IMR-90 (cell line): Measurements from ENCODE around the gene AOPEP. TPM values are rescaled to one million over a fixed set of nuclear protein-coding genes. Genes with fewer than 3 reads are reported as not detected.

ENCODE experiments used
- ATAC-seq: fragments of 200-7000 bp; cut with Tn5 transposase; 2 replicates; pipeline ENCODE4 v1.9.1; 2020; ENCODE audit warnings: low read depth, mild to moderate bottlenecking, moderate library complexity
- BruUV-seq: library from RNA; stranded (reverse); fragments of 400-500 nt; replicated peaks from 2 replicates; lab custom pipeline; 2021; lab: Mats Ljungman, UMichigan
- CTCF ChIA-PET: fragments of 300-600 bp; formaldehyde crosslinking; extraction: SDS; loops from one replicate; lab custom pipeline; 2021; ENCODE audit warnings: antibody characterized with exemption; lab: Yijun Ruan, JAX
- POLR2A ChIA-PET: fragments of 300-600 bp; sonication (Branson Sonifier 250); formaldehyde crosslinking; loops from one replicate; lab custom pipeline; 2022; ENCODE audit warnings: antibody characterized with exemption; ENCODE audit not compliant: unreplicated experiment; lab: Charles Lee
- DNase-seq: peaks from one replicate; pipeline ENCODE4 v3.0.0; 2013
- H2AFZ ChIP-seq: replicated peaks from 2 replicates; pipeline ENCODE3; 2013; ENCODE audit warnings: low read length, mild to moderate bottlenecking; ENCODE audit not compliant: poor library complexity
- H2AK5ac ChIP-seq: 2 replicates; pipeline ENCODE4 v1.6.1; 2013; ENCODE audit warnings: low read depth, low read length, inconsistent platforms
- H2AK9ac ChIP-seq: replicated peaks from 2 replicates; pipeline ENCODE3; 2013; ENCODE audit warnings: mild to moderate bottlenecking, low read depth, low read length, moderate library complexity; ENCODE audit not compliant: poor library complexity
- H2BK120ac ChIP-seq: 2 replicates; pipeline ENCODE4 v1.6.1; 2013; ENCODE audit warnings: low read depth, low read length, inconsistent platforms
- H2BK15ac ChIP-seq: 3 replicates; pipeline ENCODE4 v1.6.1; 2013; ENCODE audit warnings: low read depth, low read length, inconsistent platforms
- H2BK20ac ChIP-seq: 2 replicates; pipeline ENCODE4 v1.6.1; 2013; ENCODE audit warnings: low read depth, mild to moderate bottlenecking, inconsistent platforms, low read length, moderate library complexity
- H2BK5ac ChIP-seq: 2 replicates; pipeline ENCODE4 v1.6.1; 2013; ENCODE audit warnings: mild to moderate bottlenecking, low read depth, low read length, inconsistent platforms; ENCODE audit not compliant: poor library complexity, severe bottlenecking
- H3K14ac ChIP-seq: replicated peaks from 2 replicates; pipeline ENCODE4 v1.6.1; 2013; ENCODE audit warnings: low read depth, low read length, inconsistent platforms
- H3K18ac ChIP-seq: 2 replicates; pipeline ENCODE4 v1.6.1; 2013; ENCODE audit warnings: low read depth, low read length, control low read depth
- H3K23ac ChIP-seq: 2 replicates; pipeline ENCODE4 v1.6.1; 2013; ENCODE audit warnings: low read depth, low read length, inconsistent platforms
- H3K27ac ChIP-seq: 2 replicates; pipeline ENCODE4 v1.5.1; 2013; ENCODE audit warnings: mild to moderate bottlenecking, control low read depth, low read length; ENCODE audit not compliant: insufficient read depth
- H3K27me3 ChIP-seq: 2 replicates; pipeline ENCODE4 v1.6.1; 2013; ENCODE audit warnings: low read length; ENCODE audit not compliant: control insufficient read depth, insufficient read depth
- H3K36me3 ChIP-seq: 2 replicates; pipeline ENCODE4 v1.6.1; 2013; ENCODE audit warnings: low read length, mixed read lengths; ENCODE audit not compliant: control insufficient read depth, insufficient read depth
- H3K4ac ChIP-seq: 2 replicates; pipeline ENCODE4 v1.6.1; 2013; ENCODE audit warnings: low read depth, low read length, inconsistent platforms
- H3K4me1 ChIP-seq: 2 replicates; pipeline ENCODE4 v1.6.1; 2013; ENCODE audit warnings: low read length, mixed read lengths; ENCODE audit not compliant: control insufficient read depth, insufficient read depth
- H3K4me2 ChIP-seq: 2 replicates; pipeline ENCODE4 v1.6.1; 2013; ENCODE audit warnings: low read depth, mild to moderate bottlenecking, control low read depth, low read length, moderate library complexity
- H3K4me3 ChIP-seq: 2 replicates; pipeline ENCODE4 v1.5.1; 2013; ENCODE audit warnings: low read depth, mild to moderate bottlenecking, control low read depth, low read length, moderate library complexity; ENCODE audit not compliant: insufficient read depth
- H3K56ac ChIP-seq: 2 replicates; pipeline ENCODE4 v1.6.1; 2013; ENCODE audit warnings: low read length, inconsistent platforms; ENCODE audit not compliant: insufficient read depth; ENCODE audit errors: extremely low read depth
- H3K79me1 ChIP-seq, 2 experiments: 2 replicates each; pipeline ENCODE4 v1.6.1; 2013; ENCODE audit warnings: low read length in 2 of 2, inconsistent platforms in 1 of 2, low read depth in 1 of 2
- H3K9ac ChIP-seq: 2 replicates; pipeline ENCODE4 v1.6.1; 2013; ENCODE audit warnings: low read depth, low read length, control low read depth
- H3K9me1 ChIP-seq: 2 replicates; pipeline ENCODE4 v1.6.1; 2013; ENCODE audit warnings: low read length, inconsistent platforms; ENCODE audit not compliant: insufficient read depth
- H3K9me3 ChIP-seq: 2 replicates; pipeline ENCODE4 v1.6.1; 2013; ENCODE audit warnings: low read length; ENCODE audit not compliant: control insufficient read depth, insufficient read depth
- H4K20me1 ChIP-seq: 2 replicates; pipeline ENCODE4 v1.6.1; 2013; ENCODE audit warnings: low read length, inconsistent platforms; ENCODE audit not compliant: insufficient read depth
- H4K5ac ChIP-seq: 2 replicates; pipeline ENCODE4 v1.6.1; 2013; ENCODE audit warnings: mild to moderate bottlenecking, low read depth, low read length, control low read depth
- H4K8ac ChIP-seq, 2 experiments: 2 replicates each; pipeline ENCODE4 v1.6.1; 2013; ENCODE audit warnings: low read depth in 2 of 2, low read length in 2 of 2, control low read depth in 1 of 2, inconsistent platforms in 1 of 2
- H4K91ac ChIP-seq: 2 replicates; pipeline ENCODE4 v1.6.1; 2013; ENCODE audit warnings: low read depth, low read length, inconsistent platforms; ENCODE audit not compliant: insufficient read depth
- MXI1 ChIP-seq: IDR thresholded peaks from 2 replicates; pipeline ENCODE4 v1.6.1; 2012; ENCODE audit warnings: low read depth, mild to moderate bottlenecking, low read length, moderate library complexity, borderline replicate concordance
- RAD21 ChIP-seq: IDR thresholded peaks from 2 replicates; pipeline ENCODE4 v1.6.1; 2012; ENCODE audit warnings: low read length, improper control_type of control experiment
- USF2 ChIP-seq: fragments of 150-350 bp; IDR thresholded peaks from 2 replicates; pipeline ENCODE4 v1.6.1; 2017; ENCODE audit warnings: mild to moderate bottlenecking, antibody characterized with exemption, low read length, low read depth
- WGBS, 2 experiments: methylation state at CpG; one replicate each; pipeline versions ENCODE4 v1.1.5 to v1.1.7; 2013; ENCODE audit warnings: missing lambda C conversion rate in 2 of 2; ENCODE audit not compliant: insufficient read length in 1 of 2; ENCODE audit errors: extremely low coverage in 2 of 2; 5-methylcytosine and 5-hydroxymethylcytosine counted together
- dilution Hi-C: fragments of 300-500 bp; cut with HindIII; formaldehyde crosslinking; loops from one replicate; pipeline ENCODE4 v1.14.3; 2018; ENCODE audit warnings: low sequenced_read_pairs; ENCODE audit not compliant: unreplicated experiment
- in situ Hi-C: fragments of 300-500 bp; cut with MboI; formaldehyde crosslinking; loops from 3 replicates; pipeline ENCODE4 v1.14.3; 2019; ENCODE audit warnings: low sequenced_read_pairs, inconsistent platforms, mixed read lengths
- intact Hi-C: fragments of 100-400 bp; cut with micrococcal nuclease; formaldehyde crosslinking; loops from 2 replicates; pipeline ENCODE4 v1.10.0; 2022
- polyA plus RNA-seq, 3 experiments: library from polyadenylated mRNA; depleted of rRNA; stranded (reverse); fragments of >200 nt; gene quantifications; 2 replicates each; pipeline ENCODE4 v1.2.3, GENCODE V29; 2012; ENCODE audit warnings: low replicate concordance in 1 of 3
- total RNA-seq: library from RNA; depleted of rRNA; stranded (reverse); fragments of >200 nt; gene quantifications from 2 replicates; pipeline ENCODE4 v1.2.3, GENCODE V29; 2012

The AOPEP gene
- total and polyA plus RNA-seq, 2 of the 4 experiments (the other 2 are of a cell fraction): 34.9 to 38.7 TPM

- POLR2A ChIA-PET: no interaction called here
- no peak overlapping the region for H3K23ac ChIP-seq
- H2BK20ac ChIP-seq: peak overlapping the region; percentile 57; the same call in 1 of the 2 replicates
- WGBS, 2 experiments: 80% methylated on average over 1 of the region's 3 CpGs; no CpG with 5 or more reads in 1 of the 2 experiments
- DNase-seq (no peak), ATAC-seq (no peak)
- H4K5ac ChIP-seq: peak overlapping the region; percentile 0; the same call in 1 of the 2 replicates
- no peak overlapping the region; a peak in 1 of 4 replicates for H4K8ac ChIP-seq
- no peak for TF ChIP-seq MXI1
- TF ChIP-seq RAD21: no peak
- no peak for TF ChIP-seq USF2
- intact Hi-C loops (loop anchor here (10.0 kb wide), 1 partner anchor 214 kb away; no protein-coding TSS in a partner anchor), in situ Hi-C loops (no loop called here), dilution Hi-C loops (no loop called here)
- no peaks in the 10 kb centered on the region for H3K27me3 ChIP-seq
- no peak overlapping the region for H3K9ac ChIP-seq
- no peak overlapping the region for H3K14ac ChIP-seq
- H2AK5ac ChIP-seq: 0 out of 2 replicates have a peak overlapping the region, but pooled peaks have one; percentile 40
- CTCF ChIA-PET: no interaction called here
- H3K56ac ChIP-seq: no peak overlapping the region
- peak overlapping the region; percentile 93; the same call in 2 of the 3 replicates for H2BK15ac ChIP-seq
- H3K4me1 ChIP-seq: peaks cover 28% of the 10 kb centered on the region
- no peak overlapping the region for H2BK5ac ChIP-seq
- H3K18ac ChIP-seq: peak overlapping the region; percentile 0; the same call in 1 of the 2 replicates
- peaks cover 6 to 38% of the 10 kb centered on the region in 2 experiments; a peak in 3 of 4 replicates for H3K79me1 ChIP-seq
- no peaks in the 10 kb centered on the region for H3K9me3 ChIP-seq
- BruUV-seq: no TSS peak
- no peak overlapping the region for H3K4me2 ChIP-seq
- no peak overlapping the region for H2AK9ac ChIP-seq
- H3K27ac ChIP-seq: no peak overlapping the region
- H3K4me3 ChIP-seq: no peak overlapping the region
- H3K36me3 ChIP-seq: no peaks in the 10 kb centered on the region
- peak overlapping the region; percentile 64 for H2BK120ac ChIP-seq
- no peaks in the 10 kb centered on the region for H4K20me1 ChIP-seq
- H2AFZ ChIP-seq: no peak overlapping the region
- H4K91ac ChIP-seq: 0 out of 2 replicates have a peak overlapping the region, but pooled peaks have one; percentile 44
- H3K9me1 ChIP-seq: peaks cover 16% of the 10 kb centered on the region
- peak overlapping the region; percentile 54; the same call in 1 of the 2 replicates for H3K4ac ChIP-seq
Observed at GRCh38 chr9:94911211-94911610, 184.7 kb downstream of the AOPEP start.
